HEK293 (cell line): ENCODE data around the gene PTGIR.

Source experiments
- CTCF ChIA-PET: fragments of 350-600 bp; formaldehyde crosslinking; extraction: SDS; loops from one replicate; lab custom pipeline; 2021; ENCODE audit warnings: antibody characterized with exemption; lab: Yijun Ruan, JAX
- POLR2A ChIA-PET: fragments of 300-600 bp; formaldehyde crosslinking; extraction: SDS; loops from one replicate; lab custom pipeline; 2020; ENCODE audit warnings: antibody characterized with exemption, inconsistent platforms; lab: Yijun Ruan, JAX
- H3K27ac ChIP-seq: fragments of 200-500 bp; sonication (Bioruptor generic); 2 replicates; pipeline ENCODE4 v1.5.1; 2014; ENCODE audit warnings: low read depth, low read length, control low read depth, inconsistent platforms; ENCODE audit errors: extremely low read depth
- H3K36me3 ChIP-seq, 2 experiments: fragments of 200-500 bp in 1 of 2; sonication (Bioruptor generic) in 1 of 2; 1 replicate in 1 of 2; 2 replicates in 1 of 2; pipeline ENCODE4 v1.5.1; 2014 to 2017; ENCODE audit warnings: inconsistent platforms in 2 of 2, low read length in 2 of 2; ENCODE audit not compliant: control insufficient read depth in 2 of 2, insufficient read depth in 1 of 2
- H3K4me1 ChIP-seq: fragments of 200-500 bp; sonication (Bioruptor generic); 2 replicates; pipeline ENCODE4 v1.5.1; 2014; ENCODE audit warnings: mild to moderate bottlenecking, low read length, inconsistent platforms; ENCODE audit not compliant: control insufficient read depth, insufficient read depth
- H3K4me3 ChIP-seq: 2 replicates; pipeline ENCODE4 v1.5.1; 2011; ENCODE audit warnings: low read depth, mild to moderate bottlenecking, control low read depth, low read length, moderate library complexity
- H3K9me3 ChIP-seq: fragments of 200-500 bp; sonication (Bioruptor generic); 2 replicates; pipeline ENCODE4 v1.5.1; 2014; ENCODE audit warnings: low read depth, low read length, inconsistent platforms; ENCODE audit not compliant: control insufficient read depth, insufficient read depth
- GLI2 ChIP-seq: fragments of 450-650 bp; formaldehyde crosslinking; IDR thresholded peaks from 2 replicates; pipeline ENCODE4; 2017; ENCODE audit warnings: missing biosample characterization, missing genetic modification characterization, low read depth, borderline replicate concordance
- KLF16 ChIP-seq: fragments of 450-650 bp; formaldehyde crosslinking; IDR thresholded peaks from 2 replicates; pipeline ENCODE4 v1.5.1; 2017; ENCODE audit warnings: missing biosample characterization, missing genetic modification characterization
- MEIS1 ChIP-seq: sonication (generic); formaldehyde crosslinking; IDR thresholded peaks from 2 replicates; pipeline ENCODE4 v1.8.1; 2022; ENCODE audit warnings: missing genetic modification reagents, mild to moderate bottlenecking, borderline replicate concordance
- ZFP3 ChIP-seq: fragments of 450-650 bp; formaldehyde crosslinking; IDR thresholded peaks from 2 replicates; pipeline ENCODE4 v1.5.1; 2016; ENCODE audit warnings: low read depth, missing biosample characterization, missing genetic modification characterization
- ZNF133 ChIP-seq: fragments of 450-650 bp; formaldehyde crosslinking; IDR thresholded peaks from 2 replicates; pipeline ENCODE4 v1.5.1; 2016; ENCODE audit warnings: missing biosample characterization, missing genetic modification characterization
- ZNF155 ChIP-seq: fragments of 450-650 bp; formaldehyde crosslinking; IDR thresholded peaks from 2 replicates; pipeline ENCODE4 v1.5.1; 2016; ENCODE audit warnings: missing biosample characterization, missing genetic modification characterization
- ZNF19 ChIP-seq: fragments of 450-650 bp; formaldehyde crosslinking; IDR thresholded peaks from 2 replicates; pipeline ENCODE4; 2016; ENCODE audit warnings: missing biosample characterization, missing genetic modification characterization, low read depth
- ZNF211 ChIP-seq: fragments of 450-650 bp; formaldehyde crosslinking; IDR thresholded peaks from 2 replicates; pipeline ENCODE4 v1.5.1; 2016; ENCODE audit warnings: low read depth, missing biosample characterization, missing genetic modification characterization
- ZNF23 ChIP-seq: fragments of 450-650 bp; formaldehyde crosslinking; IDR thresholded peaks from 2 replicates; pipeline ENCODE4 v1.5.1; 2016; ENCODE audit warnings: missing biosample characterization, missing genetic modification characterization, borderline replicate concordance
- ZNF350 ChIP-seq: fragments of 450-650 bp; formaldehyde crosslinking; IDR thresholded peaks from 2 replicates; pipeline ENCODE4 v1.5.0; 2017; ENCODE audit warnings: missing biosample characterization, mild to moderate bottlenecking, missing genetic modification characterization
- ZNF558 ChIP-seq: fragments of 450-650 bp; formaldehyde crosslinking; IDR thresholded peaks from 2 replicates; pipeline ENCODE4 v1.5.1; 2016; ENCODE audit warnings: missing biosample characterization, missing genetic modification characterization
- ZNF585B ChIP-seq: fragments of 450-650 bp; formaldehyde crosslinking; IDR thresholded peaks from 2 replicates; pipeline ENCODE4 v1.5.1; 2016; ENCODE audit warnings: missing biosample characterization, missing genetic modification characterization
- TF ChIP-seq, protein P1 (sequence below): fragments of 450-650 bp; formaldehyde crosslinking; IDR thresholded peaks from 2 replicates; pipeline ENCODE4 v1.5.1; 2016; ENCODE audit warnings: missing biosample characterization, missing genetic modification characterization, low read depth
- TF ChIP-seq, protein P2 (sequence below): fragments of 450-650 bp; formaldehyde crosslinking; IDR thresholded peaks from 2 replicates; pipeline ENCODE4 v1.5.1; 2017; ENCODE audit warnings: missing biosample characterization, missing genetic modification characterization
- TF ChIP-seq, protein P3 (sequence below): fragments of 450-650 bp; formaldehyde crosslinking; IDR thresholded peaks from 2 replicates; pipeline ENCODE4 v1.5.1; 2016; ENCODE audit warnings: missing biosample characterization, missing genetic modification characterization
- TF ChIP-seq, protein P4 (sequence below): fragments of 450-650 bp; formaldehyde crosslinking; IDR thresholded peaks from 2 replicates; pipeline ENCODE4 v1.5.1; 2016; ENCODE audit warnings: missing biosample characterization, missing genetic modification characterization
- TF ChIP-seq, protein P5 (sequence below): fragments of 450-650 bp; formaldehyde crosslinking; IDR thresholded peaks from 2 replicates; pipeline ENCODE4 v1.5.1; 2016; ENCODE audit warnings: missing biosample characterization, missing genetic modification characterization
- TF ChIP-seq, protein P6 (sequence below): fragments of 450-650 bp; formaldehyde crosslinking; IDR thresholded peaks from 2 replicates; pipeline ENCODE4 v1.5.1; 2016; ENCODE audit warnings: missing biosample characterization, missing genetic modification characterization
- TF ChIP-seq, protein P7 (sequence below): fragments of 450-650 bp; formaldehyde crosslinking; IDR thresholded peaks from 2 replicates; pipeline ENCODE4 v1.5.1; 2016; ENCODE audit warnings: missing biosample characterization, missing genetic modification characterization

Gene PTGIR

DNA sequence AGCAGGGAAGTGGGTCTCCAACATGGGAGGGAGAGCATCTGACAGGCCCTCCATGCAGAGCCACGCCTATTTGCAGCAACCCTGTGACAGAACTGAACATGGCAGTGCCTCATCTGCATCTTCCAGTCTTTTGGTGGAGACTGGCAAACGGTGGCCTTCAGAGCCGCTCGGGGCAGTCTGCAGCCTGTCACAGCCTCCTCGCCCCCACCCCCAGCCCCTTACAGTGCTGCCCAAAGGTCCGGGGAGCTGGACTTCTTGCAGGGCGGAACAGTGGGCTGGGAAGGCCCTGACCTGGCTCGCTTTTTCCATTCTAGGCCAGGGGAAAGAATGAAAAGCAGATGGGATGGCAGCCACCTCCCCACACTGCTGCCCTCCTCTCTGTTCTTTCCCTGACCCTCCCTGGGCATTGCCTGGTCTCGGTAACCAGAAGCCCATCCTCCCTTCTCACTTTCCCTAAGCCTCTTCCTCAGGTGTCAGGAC lies 21.1 kb downstream of the PTGIR start:
- Histone ChIP-seq H3K9me3 (no peaks in the 10 kb centered on the region), H3K27ac (no peak overlapping the region), H3K36me3 (peaks cover 20 to 55% of the 10 kb centered on the region in 2 experiments), H3K4me1 (peaks cover 8% of the 10 kb centered on the region), H3K4me3 (no peak overlapping the region)
- TF ChIP-seq ZFP3 (tag by site-specific recombination) (no peak), ZNF23 (tag by site-specific recombination) (no peak), ZNF133 (tag by site-specific recombination) (no peak), ZNF558 (tag by site-specific recombination) (no peak), ZNF350 (tag by site-specific recombination) (no peak), MEIS1 (CRISPR knock-in tag) (no peak), ZNF155 (tag by site-specific recombination) (no peak), ZNF19 (tag by site-specific recombination) (no peak), ZNF211 (tag by site-specific recombination) (no peak)
- TF ChIP-seq, protein P1, sequence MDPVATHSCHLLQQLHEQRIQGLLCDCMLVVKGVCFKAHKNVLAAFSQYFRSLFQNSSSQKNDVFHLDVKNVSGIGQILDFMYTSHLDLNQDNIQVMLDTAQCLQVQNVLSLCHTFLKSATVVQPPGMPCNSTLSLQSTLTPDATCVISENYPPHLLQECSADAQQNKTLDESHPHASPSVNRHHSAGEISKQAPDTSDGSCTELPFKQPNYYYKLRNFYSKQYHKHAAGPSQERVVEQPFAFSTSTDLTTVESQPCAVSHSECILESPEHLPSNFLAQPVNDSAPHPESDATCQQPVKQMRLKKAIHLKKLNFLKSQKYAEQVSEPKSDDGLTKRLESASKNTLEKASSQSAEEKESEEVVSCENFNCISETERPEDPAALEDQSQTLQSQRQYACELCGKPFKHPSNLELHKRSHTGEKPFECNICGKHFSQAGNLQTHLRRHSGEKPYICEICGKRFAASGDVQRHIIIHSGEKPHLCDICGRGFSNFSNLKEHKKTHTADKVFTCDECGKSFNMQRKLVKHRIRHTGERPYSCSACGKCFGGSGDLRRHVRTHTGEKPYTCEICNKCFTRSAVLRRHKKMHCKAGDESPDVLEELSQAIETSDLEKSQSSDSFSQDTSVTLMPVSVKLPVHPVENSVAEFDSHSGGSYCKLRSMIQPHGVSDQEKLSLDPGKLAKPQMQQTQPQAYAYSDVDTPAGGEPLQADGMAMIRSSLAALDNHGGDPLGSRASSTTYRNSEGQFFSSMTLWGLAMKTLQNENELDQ = no peak
- TF ChIP-seq, protein P2, sequence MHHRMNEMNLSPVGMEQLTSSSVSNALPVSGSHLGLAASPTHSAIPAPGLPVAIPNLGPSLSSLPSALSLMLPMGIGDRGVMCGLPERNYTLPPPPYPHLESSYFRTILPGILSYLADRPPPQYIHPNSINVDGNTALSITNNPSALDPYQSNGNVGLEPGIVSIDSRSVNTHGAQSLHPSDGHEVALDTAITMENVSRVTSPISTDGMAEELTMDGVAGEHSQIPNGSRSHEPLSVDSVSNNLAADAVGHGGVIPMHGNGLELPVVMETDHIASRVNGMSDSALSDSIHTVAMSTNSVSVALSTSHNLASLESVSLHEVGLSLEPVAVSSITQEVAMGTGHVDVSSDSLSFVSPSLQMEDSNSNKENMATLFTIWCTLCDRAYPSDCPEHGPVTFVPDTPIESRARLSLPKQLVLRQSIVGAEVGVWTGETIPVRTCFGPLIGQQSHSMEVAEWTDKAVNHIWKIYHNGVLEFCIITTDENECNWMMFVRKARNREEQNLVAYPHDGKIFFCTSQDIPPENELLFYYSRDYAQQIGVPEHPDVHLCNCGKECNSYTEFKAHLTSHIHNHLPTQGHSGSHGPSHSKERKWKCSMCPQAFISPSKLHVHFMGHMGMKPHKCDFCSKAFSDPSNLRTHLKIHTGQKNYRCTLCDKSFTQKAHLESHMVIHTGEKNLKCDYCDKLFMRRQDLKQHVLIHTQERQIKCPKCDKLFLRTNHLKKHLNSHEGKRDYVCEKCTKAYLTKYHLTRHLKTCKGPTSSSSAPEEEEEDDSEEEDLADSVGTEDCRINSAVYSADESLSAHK (tag by site-specific recombination) = no peak
- TF ChIP-seq, protein P3, sequence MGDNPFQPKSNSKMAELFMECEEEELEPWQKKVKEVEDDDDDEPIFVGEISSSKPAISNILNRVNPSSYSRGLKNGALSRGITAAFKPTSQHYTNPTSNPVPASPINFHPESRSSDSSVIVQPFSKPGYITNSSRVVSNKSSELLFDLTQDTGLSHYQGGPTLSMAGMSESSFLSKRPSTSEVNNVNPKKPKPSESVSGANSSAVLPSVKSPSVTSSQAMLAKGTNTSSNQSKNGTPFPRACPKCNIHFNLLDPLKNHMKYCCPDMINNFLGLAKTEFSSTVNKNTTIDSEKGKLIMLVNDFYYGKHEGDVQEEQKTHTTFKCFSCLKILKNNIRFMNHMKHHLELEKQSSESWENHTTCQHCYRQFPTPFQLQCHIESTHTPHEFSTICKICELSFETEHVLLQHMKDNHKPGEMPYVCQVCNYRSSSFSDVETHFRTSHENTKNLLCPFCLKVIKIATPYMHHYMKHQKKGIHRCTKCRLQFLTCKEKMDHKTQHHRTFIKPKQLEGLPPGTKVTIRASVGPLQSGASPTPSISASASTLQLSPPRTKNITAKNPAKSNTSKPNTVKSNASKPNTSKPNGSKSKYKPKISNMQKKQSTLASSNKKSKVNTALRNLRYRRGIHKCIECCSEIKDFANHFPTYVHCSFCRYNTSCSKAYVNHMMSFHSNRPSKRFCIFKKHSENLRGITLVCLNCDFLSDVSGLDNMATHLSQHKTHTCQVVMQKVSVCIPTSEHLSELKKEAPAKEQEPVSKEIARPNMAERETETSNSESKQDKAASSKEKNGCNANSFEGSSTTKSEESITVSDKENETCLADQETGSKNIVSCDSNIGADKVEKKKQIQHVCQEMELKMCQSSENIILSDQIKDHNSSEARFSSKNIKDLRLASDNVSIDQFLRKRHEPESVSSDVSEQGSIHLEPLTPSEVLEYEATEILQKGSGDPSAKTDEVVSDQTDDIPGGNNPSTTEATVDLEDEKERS (tag by site-specific recombination) = no peak
- TF ChIP-seq, protein P4, sequence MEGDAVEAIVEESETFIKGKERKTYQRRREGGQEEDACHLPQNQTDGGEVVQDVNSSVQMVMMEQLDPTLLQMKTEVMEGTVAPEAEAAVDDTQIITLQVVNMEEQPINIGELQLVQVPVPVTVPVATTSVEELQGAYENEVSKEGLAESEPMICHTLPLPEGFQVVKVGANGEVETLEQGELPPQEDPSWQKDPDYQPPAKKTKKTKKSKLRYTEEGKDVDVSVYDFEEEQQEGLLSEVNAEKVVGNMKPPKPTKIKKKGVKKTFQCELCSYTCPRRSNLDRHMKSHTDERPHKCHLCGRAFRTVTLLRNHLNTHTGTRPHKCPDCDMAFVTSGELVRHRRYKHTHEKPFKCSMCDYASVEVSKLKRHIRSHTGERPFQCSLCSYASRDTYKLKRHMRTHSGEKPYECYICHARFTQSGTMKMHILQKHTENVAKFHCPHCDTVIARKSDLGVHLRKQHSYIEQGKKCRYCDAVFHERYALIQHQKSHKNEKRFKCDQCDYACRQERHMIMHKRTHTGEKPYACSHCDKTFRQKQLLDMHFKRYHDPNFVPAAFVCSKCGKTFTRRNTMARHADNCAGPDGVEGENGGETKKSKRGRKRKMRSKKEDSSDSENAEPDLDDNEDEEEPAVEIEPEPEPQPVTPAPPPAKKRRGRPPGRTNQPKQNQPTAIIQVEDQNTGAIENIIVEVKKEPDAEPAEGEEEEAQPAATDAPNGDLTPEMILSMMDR = no peak
- ChIA-PET CTCF (interaction anchor here (0.6 to 4.7 kb wide), 6 partner anchors 10 to 59 kb away, joined by 3 to 41 read pairs (median 16); partner anchors contain the start of gene DACT3), POLR2A (no interaction called here)

DNA sequence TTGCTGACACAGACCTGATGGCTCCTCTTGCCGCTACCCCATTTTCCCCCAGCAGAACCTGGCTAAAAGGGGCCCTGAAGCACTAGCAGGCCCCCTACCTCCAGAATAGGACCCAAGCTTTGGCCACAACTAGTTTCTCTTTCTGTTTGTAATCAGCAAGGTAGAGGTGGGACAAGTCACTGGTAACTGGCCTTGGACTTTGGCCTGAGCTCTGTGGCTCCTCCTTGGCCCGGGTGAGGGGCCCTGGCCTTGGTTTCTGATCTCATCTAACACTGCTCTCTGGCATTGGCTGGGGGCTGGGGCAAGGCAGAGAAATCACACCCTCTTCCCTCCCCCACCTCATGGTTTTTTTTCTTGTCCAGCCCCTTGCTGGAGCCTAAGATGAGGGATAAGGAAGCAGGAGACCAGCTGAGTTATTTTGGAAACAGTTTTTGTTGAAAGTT lies 21.7 kb downstream of the PTGIR start:
- H3K4me3 ChIP-seq = no peak overlapping the region
- ChIA-PET POLR2A (no interaction called here), CTCF (interaction anchor here (0.6 to 4.7 kb wide), 5 partner anchors 11 to 59 kb away, joined by 3 to 41 read pairs (median 12); partner anchors contain the start of gene DACT3)
- H3K27ac ChIP-seq = peak overlapping the region; percentile 26; the same call in 1 of the 2 replicates
- H3K9me3 ChIP-seq = no peaks in the 10 kb centered on the region
- H3K4me1 ChIP-seq = peaks cover 8% of the 10 kb centered on the region
- H3K36me3 ChIP-seq = peaks cover 17 to 49% of the 10 kb centered on the region in 2 experiments
- TF ChIP-seq ZNF585B (no peak), GLI2 (tag by site-specific recombination) (no peak), KLF16 (tag by site-specific recombination) (no peak)
- TF ChIP-seq, protein P5, sequence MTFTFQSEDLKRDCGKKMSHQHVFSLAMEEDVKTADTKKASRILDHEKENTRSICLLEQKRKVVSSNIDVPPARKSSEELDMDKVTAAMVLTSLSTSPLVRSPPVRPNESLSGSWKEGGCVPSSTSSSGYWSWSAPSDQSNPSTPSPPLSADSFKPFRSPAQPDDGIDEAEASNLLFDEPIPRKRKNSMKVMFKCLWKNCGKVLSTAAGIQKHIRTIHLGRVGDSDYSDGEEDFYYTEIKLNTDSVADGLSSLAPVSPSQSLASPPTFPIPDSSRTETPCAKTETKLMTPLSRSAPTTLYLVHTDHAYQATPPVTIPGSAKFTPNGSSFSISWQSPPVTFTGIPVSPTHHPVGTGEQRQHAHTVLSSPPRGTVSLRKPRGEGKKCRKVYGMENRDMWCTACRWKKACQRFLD (tag by site-specific recombination) = no peak
- TF ChIP-seq, protein P6, sequence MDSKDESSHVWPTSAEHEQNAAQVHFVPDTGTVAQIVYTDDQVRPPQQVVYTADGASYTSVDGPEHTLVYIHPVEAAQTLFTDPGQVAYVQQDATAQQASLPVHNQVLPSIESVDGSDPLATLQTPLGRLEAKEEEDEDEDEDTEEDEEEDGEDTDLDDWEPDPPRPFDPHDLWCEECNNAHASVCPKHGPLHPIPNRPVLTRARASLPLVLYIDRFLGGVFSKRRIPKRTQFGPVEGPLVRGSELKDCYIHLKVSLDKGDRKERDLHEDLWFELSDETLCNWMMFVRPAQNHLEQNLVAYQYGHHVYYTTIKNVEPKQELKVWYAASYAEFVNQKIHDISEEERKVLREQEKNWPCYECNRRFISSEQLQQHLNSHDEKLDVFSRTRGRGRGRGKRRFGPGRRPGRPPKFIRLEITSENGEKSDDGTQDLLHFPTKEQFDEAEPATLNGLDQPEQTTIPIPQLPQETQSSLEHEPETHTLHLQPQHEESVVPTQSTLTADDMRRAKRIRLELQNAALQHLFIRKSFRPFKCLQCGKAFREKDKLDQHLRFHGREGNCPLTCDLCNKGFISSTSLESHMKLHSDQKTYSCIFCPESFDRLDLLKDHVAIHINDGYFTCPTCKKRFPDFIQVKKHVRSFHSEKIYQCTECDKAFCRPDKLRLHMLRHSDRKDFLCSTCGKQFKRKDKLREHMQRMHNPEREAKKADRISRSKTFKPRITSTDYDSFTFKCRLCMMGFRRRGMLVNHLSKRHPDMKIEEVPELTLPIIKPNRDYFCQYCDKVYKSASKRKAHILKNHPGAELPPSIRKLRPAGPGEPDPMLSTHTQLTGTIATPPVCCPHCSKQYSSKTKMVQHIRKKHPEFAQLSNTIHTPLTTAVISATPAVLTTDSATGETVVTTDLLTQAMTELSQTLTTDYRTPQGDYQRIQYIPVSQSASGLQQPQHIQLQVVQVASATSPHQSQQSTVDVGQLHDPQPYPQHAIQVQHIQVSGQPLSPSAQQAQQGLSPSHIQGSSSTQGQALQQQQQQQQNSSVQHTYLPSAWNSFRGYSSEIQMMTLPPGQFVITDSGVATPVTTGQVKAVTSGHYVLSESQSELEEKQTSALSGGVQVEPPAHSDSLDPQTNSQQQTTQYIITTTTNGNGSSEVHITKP (tag by site-specific recombination) = no peak
- TF ChIP-seq, protein P7, sequence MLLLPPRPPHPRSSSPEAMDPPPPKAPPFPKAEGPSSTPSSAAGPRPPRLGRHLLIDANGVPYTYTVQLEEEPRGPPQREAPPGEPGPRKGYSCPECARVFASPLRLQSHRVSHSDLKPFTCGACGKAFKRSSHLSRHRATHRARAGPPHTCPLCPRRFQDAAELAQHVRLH (tag by site-specific recombination) = no peak
